T-helper 1 cell (primary cell): ENCODE results near the gene MB21D2.
"Not testable (repeated sequence)": the region's sequence is repeated elsewhere in the genome, so short reads cannot be mapped to it uniquely, and the experiment has no call there.

ENCODE experiments used
- DNase-seq, 5 donors: peaks; one replicate each; pipeline ENCODE4 v3.0.0-alpha.2; 2012 to 2020

The MB21D2 gene

GRCh38 chr3:192801985-192802384 is 115.7 kb downstream of the MB21D2 start:
- no peak for DNase-seq

GRCh38 chr3:192799721-192800120 is 117.9 kb downstream of the MB21D2 start:
- DNase-seq = no peak

- DNase-seq = no peak
Measured at GRCh38 chr3:192795021-192795420, 122.6 kb downstream of the MB21D2 start.

GRCh38 chr3:192794216-192794615 is 123.4 kb downstream of the MB21D2 start:
- DNase-seq = no peak

GRCh38 chr3:192788816-192789515 is 128.7 kb downstream of the MB21D2 start:
- DNase-seq = not testable (repeated sequence)

GRCh38 chr3:192778508-192778907 is 139.1 kb downstream of the MB21D2 start:
- DNase-seq = no peak

- not testable (repeated sequence) for DNase-seq
Measured at GRCh38 chr3:192774341-192774740, 143.3 kb downstream of the MB21D2 start.

GRCh38 chr3:192772240-192772894 is 145.3 kb downstream of the MB21D2 start:
- DNase-seq = no peak

GRCh38 chr3:192758654-192759053 is 159.0 kb downstream of the MB21D2 start:
- DNase-seq = no peak

GRCh38 chr3:192751148-192751547 is 166.5 kb downstream of the MB21D2 start:
- DNase-seq = no peak

GRCh38 chr3:192750201-192750600 is 167.5 kb downstream of the MB21D2 start:
- DNase-seq = no peak

GRCh38 chr3:192747746-192748145 is 169.9 kb downstream of the MB21D2 start:
- DNase-seq = no peak

GRCh38 chr3:192747145-192747544 is 170.5 kb downstream of the MB21D2 start:
- DNase-seq = no peak
